HG02763 (cell line): ENCODE results near the gene KCTD8.

Source experiments
- ATAC-seq: cut with Tn5 transposase; IDR thresholded peaks from one replicate; pipeline ENCODE4 v1.9.1; 2021; ENCODE audit warnings: mild to moderate bottlenecking, moderate library complexity; ENCODE audit not compliant: unreplicated experiment

Gene KCTD8

GRCh38 chr4:44448521-44449461 lies at the start of gene KCTD8:
Gene KCTD8 (minus strand): TSS chr4:44448809.
- ATAC-seq: peak; percentile 96

GRCh38 chr4:44494810-44495701 lies 46.4 kb upstream of the KCTD8 start:
- ATAC-seq: no peak

- ATAC-seq: peak; percentile 53
Observed at GRCh38 chr4:44493924-44494323, 45.3 kb upstream of the KCTD8 start.

- ATAC-seq: no peak
Observed at GRCh38 chr4:44487341-44487740, 38.7 kb upstream of the KCTD8 start.

GRCh38 chr4:44479731-44480130 lies 31.1 kb upstream of the KCTD8 start:
- no peak for ATAC-seq

GRCh38 chr4:44462259-44462658 lies 13.7 kb upstream of the KCTD8 start:
- no peak for ATAC-seq

GRCh38 chr4:44447563-44448504 lies 775 bp downstream of the KCTD8 start:
- ATAC-seq: no peak

GRCh38 chr4:44446801-44447562 lies 1.6 kb downstream of the KCTD8 start:
- no peak for ATAC-seq

- ATAC-seq: no peak
Observed at GRCh38 chr4:44446191-44446590, 2.4 kb downstream of the KCTD8 start.

GRCh38 chr4:44438687-44439086 lies 9.9 kb downstream of the KCTD8 start:
- ATAC-seq: no peak

- no peak for ATAC-seq
Observed at GRCh38 chr4:44434247-44434646, 14.4 kb downstream of the KCTD8 start.

- no peak for ATAC-seq
Observed at GRCh38 chr4:44425614-44426208, 22.9 kb downstream of the KCTD8 start.

GRCh38 chr4:44422912-44423311 lies 25.7 kb downstream of the KCTD8 start:
- no peak for ATAC-seq

GRCh38 chr4:44421330-44422065 lies 27.1 kb downstream of the KCTD8 start:
- ATAC-seq: no peak

GRCh38 chr4:44415251-44415650 lies 33.4 kb downstream of the KCTD8 start:
- ATAC-seq: no peak

GRCh38 chr4:44368413-44369167 lies 80.0 kb downstream of the KCTD8 start:
- ATAC-seq: no peak

GRCh38 chr4:44354172-44354571 lies 94.4 kb downstream of the KCTD8 start:
- no peak for ATAC-seq

GRCh38 chr4:44351069-44351468 lies 97.5 kb downstream of the KCTD8 start:
- ATAC-seq: no peak
